ENCODE measurements around the gene HS6ST2.

GRCh38 chrX:132612821-132613564 lies 345.4 kb downstream of the HS6ST2 start:
- TF ChIP-seq CTCF (IDR thresholded peaks at IDR 0.05; ENCODE audit: low read depth, low read length, missing input control) (peak; percentile 65), YY1 (IDR thresholded peaks at IDR 0.05) (no peak), TAF1 (conservative IDR thresholded peaks at IDR 0.05) (no peak), REST (IDR thresholded peaks at IDR 0.05) (no peak), EGR1 (IDR thresholded peaks at IDR 0.05; ENCODE audit: low read depth in 2 of 2) (no peak), GABPA (IDR thresholded peaks at IDR 0.05 in 1 of 2, conservative IDR thresholded peaks at IDR 0.05 in 1 of 2) (no peak), RAD21 (IDR thresholded peaks at IDR 0.05) (peak; percentile 81 to 89), ATF3 (IDR thresholded peaks at IDR 0.05) (no peak), MAX (IDR thresholded peaks at IDR 0.05) (no peak), ZBTB33 (IDR thresholded peaks at IDR 0.05) (no peak), SP1 (IDR thresholded peaks at IDR 0.05) (no peak)
